GM23338 (cell line): ENCODE measurements around the gene NCAN. TPM values are rescaled to one million over a fixed set of nuclear protein-coding genes. Genes with fewer than 3 reads are reported as not detected.

Source experiments
- ATAC-seq: fragments of 200-7000 bp; cut with Tn5 transposase; 3 replicates; pipeline ENCODE4 v1.9.1; 2020
- DNase-seq: peaks from one replicate; pipeline ENCODE4 v3.0.0-alpha.2; 2015; ENCODE audit warnings: low spot score
- H2AFZ ChIP-seq: fragments of 200-600 bp; sonication (generic); 2 replicates; pipeline ENCODE4 v1.8.0; 2016; ENCODE audit warnings: antibody characterized with exemption, mild to moderate bottlenecking, moderate library complexity
- H3F3A ChIP-seq: fragments of 200-600 bp; sonication (generic); replicated peaks from 2 replicates; pipeline ENCODE4 v1.8.0; 2017; ENCODE audit warnings: antibody characterized with exemption, mixed run types, low read depth
- H3K27ac ChIP-seq: fragments of 200-600 bp; sonication (generic); 2 replicates; pipeline ENCODE4 v1.6.1; 2016; ENCODE audit warnings: low read depth
- H3K27me3 ChIP-seq: fragments of 200-600 bp; sonication (generic); 2 replicates; pipeline ENCODE4 v1.8.0; 2016; ENCODE audit warnings: mild to moderate bottlenecking, mixed run types, moderate library complexity; ENCODE audit not compliant: insufficient read depth
- H3K36me3 ChIP-seq: fragments of 200-600 bp; sonication (generic); 2 replicates; pipeline ENCODE4 v1.8.0; 2016; ENCODE audit warnings: mild to moderate bottlenecking; ENCODE audit not compliant: insufficient read depth
- H3K4me1 ChIP-seq: fragments of 200-600 bp; sonication (generic); 2 replicates; pipeline ENCODE4 v1.8.0; 2016; ENCODE audit warnings: mild to moderate bottlenecking, moderate library complexity; ENCODE audit not compliant: insufficient read depth
- H3K4me2 ChIP-seq: fragments of 200-600 bp; sonication (generic); 2 replicates; pipeline ENCODE4 v1.7.1; 2017; ENCODE audit warnings: mixed run types
- H3K4me3 ChIP-seq: fragments of 200-600 bp; sonication (generic); 2 replicates; pipeline ENCODE4 v1.6.1; 2016; ENCODE audit warnings: mixed run types
- H3K79me2 ChIP-seq: fragments of 200-600 bp; sonication (generic); replicated peaks from 2 replicates; pipeline ENCODE4 v1.8.0; 2017; ENCODE audit warnings: mild to moderate bottlenecking; ENCODE audit not compliant: insufficient read depth
- H3K9me2 ChIP-seq: fragments of 200-600 bp; sonication (generic); 2 replicates; pipeline ENCODE4 v1.8.0; 2017; ENCODE audit not compliant: insufficient read depth
- H4K20me1 ChIP-seq: fragments of 200-600 bp; sonication (generic); replicated peaks from 2 replicates; pipeline ENCODE4 v1.8.0; 2017; ENCODE audit warnings: mild to moderate bottlenecking; ENCODE audit not compliant: insufficient read depth
- H3K27ac Mint-ChIP-seq: 2 replicates; pipeline ENCODE4 v1.8.0; 2020; ENCODE audit warnings: inconsistent platforms, mild to moderate bottlenecking, moderate library complexity, mixed read lengths
- H3K27me3 Mint-ChIP-seq: 3 replicates; pipeline ENCODE4 v1.8.0; 2022; ENCODE audit warnings: low read depth, mild to moderate bottlenecking, moderate library complexity, mixed read lengths, inconsistent platforms; ENCODE audit not compliant: insufficient read depth, poor library complexity
- H3K36me3 Mint-ChIP-seq: 3 replicates; pipeline ENCODE4 v1.8.0; 2021; ENCODE audit warnings: low read depth, mild to moderate bottlenecking, inconsistent platforms, moderate library complexity, mixed read lengths
- H3K4me1 Mint-ChIP-seq: 3 replicates; pipeline ENCODE4 v1.8.0; 2020; ENCODE audit warnings: mild to moderate bottlenecking, inconsistent platforms, mixed read lengths
- H3K4me3 Mint-ChIP-seq: 3 replicates; pipeline ENCODE4 v1.8.0; 2021; ENCODE audit warnings: moderate library complexity, mild to moderate bottlenecking, inconsistent platforms, mixed read lengths
- H3K9me3 Mint-ChIP-seq: 3 replicates; pipeline ENCODE4 v1.8.0; 2020; ENCODE audit warnings: moderate library complexity, mild to moderate bottlenecking, inconsistent platforms, mixed read lengths
- CTCF ChIP-seq, 2 experiments: fragments of 200-600 bp in 1 of 2; sonication (generic) in 1 of 2; conservative IDR thresholded peaks; 2 replicates each; pipeline versions ENCODE4 v1.5.1 to v1.6.1; 2016 to 2017; ENCODE audit warnings: antibody characterized with exemption in 2 of 2, low read depth in 2 of 2, mild to moderate bottlenecking in 2 of 2, moderate library complexity in 1 of 2
- ETS1 ChIP-seq: IDR thresholded peaks from 2 replicates; pipeline ENCODE4 v1.6.1; 2016; ENCODE audit warnings: antibody characterized with exemption
- EZH2 ChIP-seq: fragments of 200-600 bp; sonication (generic); IDR thresholded peaks from one replicate; pipeline ENCODE4 v1.8.0; 2017; ENCODE audit warnings: antibody characterized with exemption, mild to moderate bottlenecking, low read depth; ENCODE audit not compliant: unreplicated experiment
- EZH2phosphoT487 ChIP-seq: fragments of 200-600 bp; sonication (generic); IDR thresholded peaks from one replicate; pipeline ENCODE4 v1.8.1; 2018; ENCODE audit warnings: antibody characterized with exemption; ENCODE audit not compliant: unreplicated experiment
- JUNB ChIP-seq: IDR thresholded peaks from one replicate; pipeline ENCODE4 v1.6.1; 2016; ENCODE audit warnings: antibody characterized with exemption; ENCODE audit not compliant: unreplicated experiment
- NANOG ChIP-seq: IDR thresholded peaks from 2 replicates; pipeline ENCODE4 v1.6.1; 2016; ENCODE audit warnings: antibody characterized with exemption, borderline replicate concordance
- POLR2AphosphoS5 ChIP-seq: IDR thresholded peaks from 2 replicates; pipeline ENCODE4 v1.6.1; 2016; ENCODE audit warnings: antibody characterized with exemption, low read depth
- REST ChIP-seq: IDR thresholded peaks from one replicate; pipeline ENCODE4 v1.6.1; 2018; ENCODE audit warnings: antibody characterized with exemption; ENCODE audit not compliant: unreplicated experiment
- STAT1 ChIP-seq: IDR thresholded peaks from one replicate; pipeline ENCODE4 v1.6.1; 2016; ENCODE audit warnings: antibody characterized with exemption; ENCODE audit not compliant: unreplicated experiment
- ZNF114 ChIP-seq: fragments of 250-450 bp; sonication (Bioruptor Pico); IDR thresholded peaks from 2 replicates; pipeline ENCODE4 v1.5.0; 2020; ENCODE audit warnings: mild to moderate bottlenecking, moderate library complexity
- ZNF331 ChIP-seq: fragments of 250-450 bp; sonication (Bioruptor Pico); IDR thresholded peaks from 2 replicates; pipeline ENCODE4 v1.5.0; 2020; ENCODE audit warnings: low read depth, mild to moderate bottlenecking, moderate library complexity
- ZNF462 ChIP-seq: fragments of 250-450 bp; sonication (Bioruptor Pico); IDR thresholded peaks from 2 replicates; pipeline ENCODE4 v1.5.0; 2020; ENCODE audit warnings: mild to moderate bottlenecking, moderate library complexity
- polyA plus RNA-seq: library from polyadenylated mRNA; unstranded; fragments of >200 nt; fragmentation: Nextera tagmentation; extraction: Ambion mirVana; gene quantifications from 2 replicates; pipeline ENCODE4 v1.2.1, GENCODE V29; 2016
- total RNA-seq: library from RNA; depleted of rRNA; stranded (reverse); fragments of >200 nt; shearing (Covaris generic); gene quantifications from 2 replicates; pipeline ENCODE4 v1.2.3, GENCODE V29; 2014

Gene NCAN
- total and polyA plus RNA-seq, 2 experiments from 2014 or later = 1.8 to 9.4 TPM

GRCh38 chr19:19263886-19264487 lies 52.2 kb downstream of the NCAN start:
- Histone ChIP-seq H4K20me1 (no peaks in the 10 kb centered on the region; the same call in 1 of the 2 replicates), H3K36me3 (no peaks in the 10 kb centered on the region), H2AFZ (no peak overlapping the region), H3K27me3 (peaks cover 31% of the 10 kb centered on the region), H3K9me2 (no peaks in the 10 kb centered on the region), H3K27ac (no peak overlapping the region), H3K4me3 (no peak overlapping the region), H3K4me2 (no peak overlapping the region), H3K4me1 (peaks cover 13% of the 10 kb centered on the region), H3K79me2 (no peaks in the 10 kb centered on the region), H3F3A (peaks cover 6% of the 10 kb centered on the region; the same call in 1 of the 2 replicates)
- Mint-ChIP-seq H3K36me3 (peaks cover 14% of the 10 kb centered on the region), H3K27me3 (peaks cover 38% of the 10 kb centered on the region), H3K9me3 (peaks cover 7% of the 10 kb centered on the region; the same call in 1 of the 3 replicates), H3K27ac (no peak overlapping the region), H3K4me1 (peaks cover 21% of the 10 kb centered on the region), H3K4me3 (no peak overlapping the region)
- no peak for ATAC-seq
- no peak for DNase-seq
- no peak for TF ChIP-seq EZH2
- no peak for TF ChIP-seq EZH2phosphoT487
- TF ChIP-seq CTCF (conservative IDR thresholded peaks at IDR 0.05; ENCODE audit: low read depth in 2 of 2) = no peak
- TF ChIP-seq JUNB = no peak
- TF ChIP-seq ZNF114 (CRISPR knock-in tag) = no peak
- TF ChIP-seq ETS1 = no peak
- TF ChIP-seq ZNF331 = no peak
- TF ChIP-seq NANOG = no peak
- TF ChIP-seq REST = no peak
- no peak for TF ChIP-seq STAT1
- no peak for TF ChIP-seq POLR2AphosphoS5
- TF ChIP-seq ZNF462 = no peak
